Activated CD4-positive, alpha-beta T cell treated with anti-CD3 and anti-CD28 coated beads, Interleukin-2, amount 50 U/mL, for 4 hours (primary cell): Measurements from ENCODE around the gene CCNYL1.
"Not testable (repeated sequence)": the region's sequence is repeated elsewhere in the genome, so short reads cannot be mapped to it uniquely, and the experiment has no call there.

ENCODE experiments used
- DNase-seq, 2 experiments: peaks; one replicate each; pipeline ENCODE4 v3.0.0-alpha.2; 2020

The CCNYL1 gene

DNA sequence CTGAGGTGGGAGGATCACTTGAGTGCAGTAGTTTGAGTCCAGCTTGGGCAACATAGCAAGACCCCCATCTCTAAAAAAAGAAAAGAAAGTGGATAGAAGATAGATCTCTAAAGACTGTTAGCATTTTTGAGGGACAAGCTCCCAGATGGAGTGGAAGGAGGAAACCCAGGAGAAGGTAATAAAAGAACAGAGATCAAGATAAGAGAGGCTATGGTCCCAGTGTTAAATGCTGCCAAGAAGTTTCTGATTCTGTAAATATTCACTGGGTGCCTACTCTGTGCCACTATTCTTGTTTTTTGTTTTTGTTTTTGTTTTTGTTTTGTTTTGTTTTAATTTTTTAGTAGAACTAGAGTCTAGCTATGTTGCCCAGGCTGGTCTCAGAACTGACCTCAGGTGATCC lies 32.1 kb downstream of the CCNYL1 start:
- DNase-seq: no peak

DNA sequence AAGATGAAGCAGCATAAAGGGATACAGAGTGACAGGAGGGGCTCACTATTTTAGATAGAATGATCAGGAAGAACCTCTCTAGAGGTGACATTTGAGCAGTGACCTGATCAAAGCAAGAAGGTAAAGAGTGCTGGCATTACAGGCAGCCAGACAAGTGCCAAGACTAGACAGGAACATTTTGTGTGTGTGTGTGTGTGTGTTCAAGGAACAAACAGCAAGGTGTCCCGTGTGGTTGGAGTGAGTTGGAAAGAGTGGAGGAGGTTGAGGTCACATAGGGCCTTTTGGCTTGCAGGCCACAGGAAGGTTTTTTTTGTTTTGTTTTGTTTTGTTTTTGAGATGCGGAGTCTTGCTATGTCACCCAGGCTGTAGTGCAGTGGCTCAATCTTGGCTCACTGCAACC lies 32.6 kb downstream of the CCNYL1 start:
- DNase-seq: no peak

DNA sequence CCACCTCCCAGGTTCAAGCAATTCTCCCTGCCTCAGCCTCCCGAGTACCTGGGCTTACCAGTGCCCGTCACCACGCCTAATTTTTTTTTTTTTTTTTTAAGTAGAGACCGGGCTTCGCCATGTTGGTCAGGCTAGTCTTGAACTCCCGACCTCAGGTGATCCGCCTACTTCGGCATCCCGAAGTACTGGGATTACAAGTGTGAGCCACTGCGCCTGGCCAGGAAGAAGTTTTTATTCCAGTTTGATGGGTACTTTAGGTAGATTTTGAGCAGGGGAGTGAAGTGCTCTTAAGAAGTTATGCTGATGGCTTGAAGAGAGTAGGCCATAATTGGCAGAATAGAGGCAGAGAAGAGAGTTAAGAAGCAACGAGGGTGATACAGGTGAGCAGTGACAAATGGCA lies 33.0 kb downstream of the CCNYL1 start:
- no peak for DNase-seq

DNA sequence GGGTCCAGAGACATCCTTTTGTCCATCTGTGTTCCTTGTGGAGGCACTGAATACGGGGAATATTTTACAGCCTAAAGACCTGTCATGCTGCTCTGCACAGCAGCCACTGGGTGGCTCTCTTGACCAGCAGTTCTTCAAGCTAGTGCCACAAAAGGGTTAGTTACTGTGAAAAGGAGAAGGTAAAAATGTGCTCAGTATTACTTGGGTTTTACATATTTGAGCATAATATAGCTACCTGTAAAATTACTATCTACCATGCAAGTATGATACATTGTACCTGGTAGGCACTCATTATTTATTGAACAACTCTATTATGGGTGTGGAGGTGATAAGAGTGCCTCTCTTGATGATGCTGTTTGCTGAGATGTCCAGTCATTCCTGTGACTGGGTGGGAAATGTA lies 34.7 kb downstream of the CCNYL1 start:
- DNase-seq: no peak

DNA sequence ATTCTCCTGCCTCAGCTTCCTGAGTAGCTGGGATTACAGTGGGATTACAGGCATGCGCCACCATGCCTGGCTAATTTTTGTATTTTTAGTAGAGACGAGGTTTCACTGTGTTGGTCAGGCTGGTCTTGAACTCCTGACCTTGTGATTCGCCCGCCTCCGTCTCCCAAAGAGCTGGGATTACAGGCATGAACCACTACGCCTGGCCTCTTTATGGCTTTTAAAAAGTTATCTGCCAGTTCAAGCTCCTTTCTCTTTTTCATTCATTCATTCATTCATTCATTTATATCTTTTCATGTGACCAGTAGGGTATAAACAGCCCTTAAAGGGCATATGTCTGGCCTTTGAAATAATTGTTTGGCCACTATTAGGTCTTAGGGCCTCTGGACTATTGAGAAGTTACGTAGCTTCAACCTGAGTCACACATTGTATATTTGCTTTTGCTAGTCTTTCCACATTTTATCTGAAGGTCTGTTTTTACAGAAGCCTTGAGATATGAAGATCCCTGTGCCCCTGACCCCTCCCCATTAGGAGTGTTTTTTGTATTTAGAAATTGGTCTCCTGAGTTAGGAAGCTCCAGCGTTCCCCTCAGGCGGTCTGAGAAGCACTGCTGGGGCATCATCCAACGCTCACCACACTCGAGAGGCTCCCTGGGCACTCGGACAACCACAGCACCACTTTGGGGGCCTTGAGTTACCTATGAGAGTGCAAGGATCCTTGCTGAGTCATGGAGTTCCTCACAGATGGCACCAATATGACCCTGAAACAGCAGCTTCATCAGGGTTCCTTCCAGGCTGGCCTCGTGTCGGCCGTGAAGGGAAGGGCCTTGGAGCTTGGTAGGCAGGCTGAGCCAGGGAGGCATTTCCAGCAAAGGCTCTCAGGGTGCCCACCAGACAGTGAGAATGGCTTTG lies 36.5 kb downstream of the CCNYL1 start:
- no peak for DNase-seq

DNA sequence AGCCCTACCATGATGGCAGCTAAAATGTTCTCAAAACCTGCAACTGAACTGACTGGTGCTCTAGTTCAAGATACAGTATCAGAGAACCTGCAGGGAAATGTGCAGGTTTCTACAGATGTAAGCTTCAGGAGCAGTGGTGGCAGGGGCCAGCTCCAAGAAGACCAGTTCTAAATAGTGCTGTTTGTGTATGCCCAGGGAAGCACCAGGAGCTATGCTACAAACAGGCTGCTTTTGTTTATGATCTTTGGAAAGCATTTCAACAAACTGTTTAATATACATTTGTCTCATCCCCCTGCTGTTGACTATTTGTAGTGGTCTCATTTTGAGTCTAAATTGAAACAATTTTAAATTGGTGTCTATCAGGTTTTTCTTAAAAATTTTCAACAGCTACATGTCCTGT lies 37.6 kb downstream of the CCNYL1 start:
- no peak for DNase-seq

DNA sequence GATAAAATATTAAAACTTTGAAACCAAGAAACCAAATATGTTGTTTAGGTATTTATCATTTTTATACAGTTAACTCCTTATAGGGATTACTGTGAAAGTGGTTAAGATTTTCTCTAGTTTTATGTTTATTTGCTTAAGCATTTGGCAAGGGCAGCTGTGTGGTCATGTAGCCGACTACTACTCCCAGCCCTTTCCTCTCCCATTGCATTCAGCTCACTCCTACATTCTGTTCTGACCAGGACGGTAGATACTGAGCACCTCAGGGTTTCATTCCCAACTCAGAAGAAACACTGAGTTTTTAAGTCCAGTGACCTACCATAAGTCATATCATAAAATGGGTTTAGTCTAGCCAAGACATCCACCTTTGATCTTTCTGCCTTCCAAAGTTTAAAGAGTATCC lies 38.4 kb downstream of the CCNYL1 start:
- DNase-seq: no peak

DNA sequence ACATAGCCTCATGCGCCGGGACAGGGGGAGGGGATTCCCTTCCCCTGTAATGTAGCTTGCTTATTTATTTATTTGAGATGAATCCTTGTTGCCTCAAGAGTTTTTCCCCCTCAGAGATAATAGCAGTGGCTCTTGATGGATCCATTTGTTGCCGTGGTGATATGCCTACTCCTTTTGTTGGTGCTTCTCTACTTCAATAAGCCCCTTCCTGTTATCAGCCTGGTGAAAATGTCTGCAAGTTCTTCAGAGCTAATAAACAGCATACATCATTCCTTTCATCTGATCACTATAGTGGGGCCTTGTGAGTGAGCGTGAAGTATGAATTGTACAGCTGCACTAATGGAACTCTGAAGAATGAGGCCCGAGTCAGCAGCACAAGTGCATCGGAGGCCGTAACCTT lies 38.9 kb downstream of the CCNYL1 start:
- no peak for DNase-seq

DNA sequence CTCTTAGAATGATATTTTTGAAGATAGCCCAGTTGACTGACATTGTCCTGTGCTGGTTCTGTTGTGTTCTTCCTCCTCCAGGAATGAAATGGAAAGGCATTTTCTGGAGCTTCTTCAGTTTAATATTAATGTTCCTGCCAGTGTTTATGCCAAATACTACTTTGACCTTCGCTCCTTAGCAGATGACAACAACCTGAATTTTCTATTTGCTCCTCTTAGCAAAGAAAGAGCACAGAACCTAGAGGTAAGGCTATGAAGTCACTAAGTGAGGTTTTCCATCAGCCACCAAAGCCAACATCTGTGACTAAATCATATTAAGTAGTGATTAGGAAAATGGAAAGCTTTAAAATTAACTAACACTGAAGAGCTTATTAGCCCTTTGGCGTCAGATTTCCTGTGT lies 39.4 kb downstream of the CCNYL1 start:
- no peak for DNase-seq

DNA sequence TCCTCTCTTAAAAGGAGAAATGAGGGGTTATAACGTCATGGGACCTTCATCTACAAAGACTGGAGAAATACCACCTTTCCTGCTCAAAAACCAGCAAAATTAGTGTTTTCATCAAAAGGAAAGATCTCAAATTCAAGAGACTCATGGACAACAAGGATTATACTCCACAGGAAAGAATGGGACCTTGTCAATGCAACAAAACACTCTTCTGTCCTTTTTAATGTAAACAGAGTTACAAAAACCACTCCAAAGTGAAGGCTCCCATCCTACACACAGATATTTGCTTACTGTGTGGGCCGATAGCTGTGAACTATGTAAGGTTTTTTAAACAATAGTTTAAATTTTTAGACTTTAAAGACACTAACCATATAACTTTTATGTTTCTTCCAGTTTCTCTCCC lies 42.2 kb downstream of the CCNYL1 start:
- not testable (repeated sequence) for DNase-seq

DNA sequence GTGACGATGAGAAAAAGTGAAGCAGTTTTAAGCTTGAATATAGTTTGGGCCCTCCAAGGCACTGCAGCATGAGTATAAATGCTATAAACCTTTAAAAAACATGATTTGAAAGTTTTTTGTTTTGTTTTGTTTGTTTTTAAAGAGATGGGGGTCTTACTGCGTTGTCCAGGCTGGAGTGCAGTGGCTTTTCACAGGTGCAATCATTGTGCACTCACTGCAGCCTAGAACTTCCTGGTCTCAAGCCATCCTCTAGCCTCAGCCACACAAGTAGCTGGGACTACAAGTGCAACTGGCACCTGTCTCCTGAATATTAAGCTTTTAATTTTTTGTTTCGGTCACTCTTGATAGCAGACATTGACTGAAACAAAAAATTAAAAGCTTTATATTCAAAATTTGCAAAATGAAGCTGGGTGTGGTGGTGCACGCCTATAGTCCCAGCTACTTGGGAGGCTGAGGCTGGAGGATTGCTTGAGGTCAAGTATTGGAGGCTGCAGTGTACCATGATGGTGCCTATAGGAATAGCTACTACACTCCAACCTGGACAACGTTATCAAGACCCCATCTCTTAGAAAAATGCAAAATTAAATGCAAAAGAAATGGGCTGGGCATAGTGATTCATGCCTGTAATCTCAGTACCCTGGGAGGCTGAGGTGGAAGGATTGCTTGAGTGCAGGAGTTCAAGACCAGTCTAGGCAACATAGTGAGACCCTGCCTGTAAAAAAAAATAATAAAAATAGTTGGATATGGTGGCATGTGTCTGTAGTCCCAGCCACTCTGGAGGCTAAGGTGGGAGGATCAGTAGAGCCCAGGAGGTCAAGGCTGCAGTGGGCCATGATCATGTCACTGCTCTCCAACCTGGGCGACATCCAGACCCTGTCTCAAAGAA lies 43.3 kb downstream of the CCNYL1 start:
- DNase-seq: no peak

DNA sequence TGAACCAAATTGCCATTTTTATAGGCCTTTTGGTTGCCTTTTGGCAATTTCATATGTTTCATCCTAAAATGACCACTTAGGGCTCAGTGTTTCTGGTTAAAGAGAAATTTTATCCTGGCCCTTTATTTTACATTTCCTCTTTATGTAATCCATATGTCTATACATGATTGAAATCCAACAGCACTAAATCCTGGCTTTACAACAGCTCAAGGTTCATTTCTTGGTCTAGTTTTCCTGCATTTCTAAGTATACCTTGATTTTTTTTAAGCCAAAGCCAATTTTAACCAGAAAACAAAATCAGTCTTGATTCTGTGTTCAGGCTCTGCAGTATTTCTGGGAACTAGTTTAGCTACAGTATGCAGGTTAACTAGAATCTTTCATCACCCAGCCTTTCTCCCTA lies 46.6 kb downstream of the CCNYL1 start:
- no peak for DNase-seq

DNA sequence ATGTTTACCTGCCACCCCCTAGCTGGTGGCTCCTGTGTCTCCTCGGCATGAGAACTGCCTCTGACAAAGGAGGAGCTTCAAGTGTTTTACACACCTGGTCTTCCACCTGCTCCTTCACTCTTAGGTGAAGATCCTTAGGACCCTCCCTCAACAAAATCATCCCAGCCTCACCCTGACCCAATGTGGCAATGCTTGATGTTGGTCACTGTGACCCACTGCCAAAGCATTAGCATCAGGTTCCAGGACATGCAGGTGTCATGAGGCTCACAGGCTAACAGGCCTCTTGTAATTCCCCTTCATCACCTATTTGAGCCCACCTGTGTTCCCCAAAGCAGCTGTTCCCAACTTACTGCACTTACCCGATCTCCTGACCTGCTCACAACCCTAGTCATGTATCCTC lies 48.5 kb downstream of the CCNYL1 start:
- DNase-seq: no peak

DNA sequence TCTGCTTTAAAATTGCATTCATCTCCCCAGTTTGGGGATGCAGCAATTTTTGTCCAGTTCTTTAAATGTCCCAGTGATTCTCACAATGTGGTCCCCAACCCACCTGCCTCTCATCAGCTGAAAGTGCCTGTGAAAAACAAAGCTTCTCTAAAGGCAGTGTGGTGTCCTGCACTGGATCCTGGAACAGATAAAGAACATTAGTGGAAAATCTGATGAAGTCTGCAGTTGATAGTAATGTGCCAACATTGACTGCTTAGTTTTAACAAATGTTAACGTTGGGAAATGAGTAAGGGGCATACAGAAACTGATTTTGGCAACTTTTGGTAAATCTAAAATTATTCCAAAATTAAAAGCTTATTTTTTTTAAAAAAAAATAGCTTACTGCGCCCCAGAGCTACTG lies 49.0 kb downstream of the CCNYL1 start:
- no peak for DNase-seq

DNA sequence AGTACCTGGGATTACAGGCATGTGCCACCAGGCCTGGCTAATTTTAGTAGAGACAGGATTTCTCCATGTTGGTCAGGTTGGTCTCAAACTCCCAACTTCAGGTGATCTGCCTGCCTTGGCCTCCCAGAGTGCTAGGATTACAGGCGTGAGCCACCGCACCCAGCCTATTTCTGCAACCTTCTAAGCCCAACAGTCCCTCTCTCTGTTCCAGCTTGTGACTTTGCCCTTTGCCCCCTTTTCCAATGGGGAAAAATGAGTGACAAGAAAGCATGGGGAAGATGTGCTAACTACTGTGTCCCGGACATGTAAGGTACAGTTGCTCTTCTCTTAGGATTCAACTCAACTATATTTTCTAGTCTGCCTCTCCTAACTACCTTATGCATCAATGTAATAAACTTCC lies 50.0 kb downstream of the CCNYL1 start:
- not testable (repeated sequence) for DNase-seq

DNA sequence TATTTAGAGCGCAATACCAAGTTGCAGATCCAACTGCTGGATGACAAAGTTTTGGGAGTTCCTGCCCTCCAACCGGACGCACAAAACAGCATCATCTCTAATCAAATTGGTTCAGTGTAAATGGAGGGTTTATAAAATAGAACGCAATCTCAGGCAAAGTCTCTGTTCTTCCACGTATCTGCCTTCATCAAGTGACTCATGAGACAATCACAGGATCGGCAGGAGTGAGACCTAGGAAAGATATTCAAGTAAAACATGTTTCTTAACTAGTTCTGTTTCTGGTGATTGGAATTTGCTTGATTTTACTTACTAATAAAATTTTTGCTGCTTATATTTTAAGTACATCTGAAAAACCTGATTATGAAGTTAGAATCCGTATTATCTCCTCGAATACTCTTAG lies 50.7 kb downstream of the CCNYL1 start:
- DNase-seq: no peak

DNA sequence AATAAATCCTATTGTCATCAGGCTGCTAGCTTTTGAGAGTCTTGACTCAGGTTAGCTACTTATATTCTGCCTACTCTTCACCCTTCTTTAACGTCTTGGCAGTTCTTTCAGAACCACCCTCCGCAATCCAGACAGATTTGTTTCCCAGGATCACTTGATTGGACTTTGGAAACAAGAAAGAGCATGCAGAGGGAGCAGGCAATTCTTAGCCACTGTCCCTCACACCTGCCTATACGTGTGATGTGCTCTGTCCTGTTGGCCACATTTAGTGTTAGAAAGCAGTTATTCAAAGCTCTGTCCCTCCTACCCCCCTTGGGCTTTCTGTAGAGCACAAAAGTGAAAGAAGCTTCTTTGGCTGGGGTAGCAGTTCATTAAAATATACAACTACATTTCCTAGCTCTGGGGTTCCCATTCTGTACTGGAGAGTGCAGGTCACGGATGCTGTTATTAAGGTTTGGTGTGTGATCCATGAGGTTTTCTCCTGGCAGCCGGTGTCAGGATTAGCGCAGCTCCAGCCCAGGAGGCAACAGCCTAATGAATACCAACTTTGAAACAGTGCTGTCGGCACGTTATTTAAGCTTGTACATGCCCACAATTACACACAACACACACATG lies 52.0 kb downstream of the CCNYL1 start:
- no peak for DNase-seq

DNA sequence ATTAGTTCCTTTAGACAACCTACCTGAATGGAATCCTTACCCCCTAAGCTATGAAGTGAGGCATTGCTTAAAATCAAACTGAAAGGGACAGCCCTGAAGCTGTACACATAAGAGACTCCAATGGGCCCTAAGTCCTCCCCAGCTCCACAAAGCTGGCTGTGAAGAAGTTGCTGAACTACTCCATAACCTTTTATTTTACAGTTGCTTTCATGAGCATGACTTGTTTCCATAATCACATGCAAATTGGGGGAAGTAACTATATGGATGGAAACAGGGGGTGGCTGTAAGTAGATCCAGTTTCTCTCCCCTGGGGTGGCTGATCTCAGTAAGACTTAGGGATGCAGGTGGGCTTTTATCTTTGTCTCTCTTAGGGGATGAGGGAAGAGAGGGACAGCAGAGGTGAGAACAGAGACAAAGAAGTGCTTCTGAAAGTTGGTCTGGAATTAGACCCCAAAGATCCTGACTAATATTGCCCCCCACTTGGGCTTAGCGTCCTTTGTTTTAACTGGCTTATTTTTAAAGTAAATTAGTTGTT lies 52.7 kb downstream of the CCNYL1 start:
- DNase-seq: no peak

DNA sequence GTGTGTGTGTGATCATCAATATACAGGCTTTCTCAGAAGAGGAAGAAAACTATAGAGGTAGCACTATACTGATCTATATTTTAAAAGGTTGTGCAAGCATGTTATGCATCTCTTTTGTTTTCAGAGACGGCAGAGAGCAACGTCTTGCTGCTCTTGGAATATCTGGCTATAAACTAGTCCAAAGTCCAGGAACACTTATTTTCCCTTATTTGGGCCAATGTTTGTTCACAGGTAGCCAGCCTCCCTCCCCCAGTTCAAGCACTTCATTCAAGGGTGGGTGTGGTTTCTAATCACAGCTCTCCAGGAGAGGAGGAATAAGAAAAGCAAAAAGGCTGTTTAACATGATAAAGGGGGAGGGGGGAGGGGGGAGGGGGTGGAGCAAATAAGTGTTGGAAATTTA lies 54.1 kb downstream of the CCNYL1 start:
- DNase-seq: no peak

DNA sequence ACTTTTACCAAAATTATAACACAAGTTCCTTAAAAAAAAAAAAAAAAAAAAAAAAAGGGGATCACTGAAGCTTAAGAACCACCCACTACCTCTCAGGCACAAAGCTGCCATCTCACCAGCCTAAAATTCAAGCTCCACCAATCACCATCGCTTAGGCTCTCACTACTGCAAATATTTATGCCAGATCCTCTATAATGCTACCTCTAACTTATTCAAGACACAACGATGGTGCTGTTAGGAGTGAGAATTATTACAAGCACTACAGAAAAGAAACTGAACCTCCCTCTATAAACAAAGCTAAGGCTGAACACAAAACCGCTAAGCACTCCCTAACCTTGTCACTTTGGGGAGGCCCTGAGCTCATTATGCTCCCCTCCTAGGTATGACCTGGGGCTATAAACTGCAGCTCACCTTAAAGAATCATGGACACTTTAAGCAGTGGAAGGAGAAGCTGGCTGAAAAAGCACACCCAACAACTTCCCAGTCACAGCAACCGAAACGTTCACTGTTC lies 54.7 kb downstream of the CCNYL1 start:
- no peak for DNase-seq

DNA sequence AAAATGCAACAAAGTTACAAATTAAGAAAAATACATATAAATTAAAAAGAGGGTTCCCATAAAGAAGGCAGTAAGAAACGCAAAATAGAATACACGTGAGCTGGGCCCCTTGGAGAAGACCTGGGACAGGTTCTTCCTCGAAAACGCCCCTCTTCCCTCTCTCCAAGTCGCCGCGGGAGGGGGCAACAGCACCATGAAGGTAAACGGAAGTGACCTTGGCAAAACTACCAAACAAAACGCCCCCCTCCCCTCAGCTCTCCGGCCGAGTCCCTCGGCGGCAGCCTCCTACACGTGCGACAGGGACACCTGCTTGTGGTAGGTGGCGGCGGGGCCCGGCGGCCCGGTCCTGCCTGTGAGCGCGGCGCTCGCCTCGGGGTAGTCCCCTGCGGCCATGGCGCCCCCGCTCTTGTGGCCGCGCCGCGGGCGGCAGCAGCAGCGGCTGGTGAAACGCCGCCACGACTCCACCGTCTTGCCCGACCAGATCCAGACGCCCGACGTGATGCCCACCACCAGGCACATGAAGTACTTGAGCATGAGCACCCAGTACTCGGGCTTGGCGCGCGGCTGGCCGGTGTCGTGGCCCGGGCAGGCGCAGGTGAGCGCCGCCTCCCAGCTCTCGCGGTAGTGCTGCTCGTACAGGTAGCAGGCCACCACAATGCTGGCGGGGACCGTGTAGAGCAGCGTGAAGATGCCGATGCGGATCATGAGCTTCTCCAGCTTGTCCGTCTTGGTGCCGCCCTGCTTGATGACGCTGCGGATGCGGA lies 55.4 kb downstream of the CCNYL1 start:
- DNase-seq: no peak

DNA sequence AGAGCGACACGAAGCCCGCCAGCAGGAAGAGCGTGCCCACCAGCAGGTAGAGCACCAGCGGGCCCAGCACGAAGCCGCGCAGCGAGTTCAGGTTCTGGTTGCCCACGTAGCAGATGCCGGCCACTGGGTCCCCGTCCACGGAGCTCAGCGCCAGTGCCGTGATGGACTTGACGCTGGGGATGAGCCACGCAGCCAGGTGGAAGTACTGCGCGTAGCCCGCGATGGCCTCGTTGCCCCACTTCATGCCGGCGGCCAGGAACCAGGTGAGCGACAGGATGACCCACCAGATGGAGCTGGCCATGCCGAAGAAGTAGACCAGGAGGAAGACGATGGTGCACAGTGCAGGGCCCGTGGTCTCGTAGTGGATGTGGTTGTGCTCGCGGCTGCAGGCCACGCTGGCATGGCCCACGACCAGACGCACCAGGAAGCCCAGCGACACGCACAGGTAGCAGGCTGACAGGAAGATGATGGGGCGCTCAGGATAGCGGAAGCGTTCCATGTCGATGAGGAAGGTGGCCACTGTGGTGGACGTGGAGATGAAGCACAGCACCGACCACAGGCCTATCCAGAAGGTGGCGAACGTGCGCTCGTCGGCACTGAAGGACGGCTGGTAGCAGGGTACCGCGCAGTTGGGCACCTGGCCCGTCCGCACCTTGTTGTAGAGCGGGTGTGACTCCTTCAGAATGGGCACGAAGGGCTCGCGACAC lies 56.2 kb downstream of the CCNYL1 start:
- DNase-seq: no peak
